Stimulated activated CD8-positive, alpha-beta memory T cell treated with anti-CD3 and anti-CD28 coated beads, Interleukin-4, amount 100 ng/mL, for 48 hours (primary cell): ENCODE measurements around the gene PPP3CB.

Experiments
- DNase-seq: peaks from one replicate; pipeline ENCODE4 v3.0.0-alpha.2; 2020

Gene PPP3CB

GRCh38 chr10:73478636-73479035, 17.2 kb downstream of the PPP3CB start:
- no peak for DNase-seq

- DNase-seq = no peak
These were observed 24.6 kb downstream of the PPP3CB start for GRCh38 chr10:73471226-73471625.

- no peak for DNase-seq
These were observed 26.2 kb downstream of the PPP3CB start for GRCh38 chr10:73469579-73469978.

GRCh38 chr10:73467206-73467605, 28.6 kb downstream of the PPP3CB start:
- DNase-seq = no peak

- DNase-seq = no peak
These were observed 29.7 kb downstream of the PPP3CB start for GRCh38 chr10:73465978-73466726.

- no peak for DNase-seq
These were observed 34.9 kb downstream of the PPP3CB start for GRCh38 chr10:73460897-73461296.

- DNase-seq = no peak
These were observed 36.0 kb downstream of the PPP3CB start for GRCh38 chr10:73459683-73460314.

- no peak for DNase-seq
These were observed 39.5 kb downstream of the PPP3CB start for GRCh38 chr10:73456187-73456890.

- DNase-seq = no peak
These were observed 46.7 kb downstream of the PPP3CB start for GRCh38 chr10:73449113-73449512.

GRCh38 chr10:73448384-73448783, 47.4 kb downstream of the PPP3CB start:
- no peak for DNase-seq

- no peak for DNase-seq
These were observed 48.9 kb downstream of the PPP3CB start for GRCh38 chr10:73446926-73447325.

GRCh38 chr10:73444457-73444856, 51.4 kb downstream of the PPP3CB start:
- DNase-seq = no peak

- DNase-seq = no peak
These were observed 56.1 kb downstream of the PPP3CB start for GRCh38 chr10:73439605-73440312.

- no peak for DNase-seq
These were observed 56.8 kb downstream of the PPP3CB start for GRCh38 chr10:73439055-73439454.

- DNase-seq = no peak
These were observed 62.3 kb downstream of the PPP3CB start, which contains the start of gene MSS51 for GRCh38 chr10:73433538-73433867. TSS of gene MSS51 (minus strand) at chr10:73433561. CDS start at chr10:73428284, 5,277 bp downstream.

- DNase-seq = no peak
These were observed 62.9 kb downstream of the PPP3CB start for GRCh38 chr10:73432646-73433537.

GRCh38 chr10:73426318-73426717, 69.5 kb downstream of the PPP3CB start:
- no peak for DNase-seq

GRCh38 chr10:73424478-73424877, 71.3 kb downstream of the PPP3CB start:
- no peak for DNase-seq

- DNase-seq = no peak
These were observed 72.5 kb downstream of the PPP3CB start for GRCh38 chr10:73423309-73423708.

- DNase-seq = no peak
These were observed 79.3 kb downstream of the PPP3CB start for GRCh38 chr10:73416571-73416970.

- no peak for DNase-seq
These were observed 81.4 kb downstream of the PPP3CB start for GRCh38 chr10:73414230-73414945.
